ENCODE measurements around the gene MST1R.
"Not testable (repeated sequence)": the region's sequence is repeated elsewhere in the genome, so short reads cannot be mapped to it uniquely, and the experiment has no call there.

MST1R gene

DNA sequence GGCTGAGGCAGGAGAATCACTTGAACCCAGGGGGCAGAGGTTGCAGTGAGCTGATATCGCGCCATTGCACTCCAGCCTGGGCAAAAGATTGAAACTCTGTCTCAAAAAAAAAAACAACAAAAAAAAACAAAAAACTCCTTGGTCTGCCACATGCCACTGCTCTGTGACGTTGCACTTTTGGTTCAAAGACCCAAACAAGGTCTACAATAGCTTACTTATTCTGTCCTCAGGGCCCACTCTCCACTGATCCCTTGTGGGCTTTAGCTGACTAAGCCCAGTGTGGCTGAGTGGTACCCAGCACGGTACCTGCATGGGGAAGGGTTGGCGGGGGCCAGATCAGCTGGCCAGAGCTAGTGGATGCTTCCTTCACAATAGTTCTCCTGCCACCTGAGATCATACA is 24.1 kb upstream of the MST1R start:
- ChIA-PET CTCF (interaction anchor here (0.5 kb wide), 1 partner anchor 122 kb away, joined by 4 read pairs; no protein-coding TSS in a partner anchor), POLR2A (ENCODE audit: low non-redundant PET) (no interaction called here)
- TF ChIP-seq, protein P1, sequence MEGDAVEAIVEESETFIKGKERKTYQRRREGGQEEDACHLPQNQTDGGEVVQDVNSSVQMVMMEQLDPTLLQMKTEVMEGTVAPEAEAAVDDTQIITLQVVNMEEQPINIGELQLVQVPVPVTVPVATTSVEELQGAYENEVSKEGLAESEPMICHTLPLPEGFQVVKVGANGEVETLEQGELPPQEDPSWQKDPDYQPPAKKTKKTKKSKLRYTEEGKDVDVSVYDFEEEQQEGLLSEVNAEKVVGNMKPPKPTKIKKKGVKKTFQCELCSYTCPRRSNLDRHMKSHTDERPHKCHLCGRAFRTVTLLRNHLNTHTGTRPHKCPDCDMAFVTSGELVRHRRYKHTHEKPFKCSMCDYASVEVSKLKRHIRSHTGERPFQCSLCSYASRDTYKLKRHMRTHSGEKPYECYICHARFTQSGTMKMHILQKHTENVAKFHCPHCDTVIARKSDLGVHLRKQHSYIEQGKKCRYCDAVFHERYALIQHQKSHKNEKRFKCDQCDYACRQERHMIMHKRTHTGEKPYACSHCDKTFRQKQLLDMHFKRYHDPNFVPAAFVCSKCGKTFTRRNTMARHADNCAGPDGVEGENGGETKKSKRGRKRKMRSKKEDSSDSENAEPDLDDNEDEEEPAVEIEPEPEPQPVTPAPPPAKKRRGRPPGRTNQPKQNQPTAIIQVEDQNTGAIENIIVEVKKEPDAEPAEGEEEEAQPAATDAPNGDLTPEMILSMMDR (conservative IDR thresholded peaks at IDR 0.05; ENCODE audit: low read depth) = no peak
- no peak for DNase-seq (ENCODE audit: low spot score)
- H3K27ac ChIP-seq = peak overlapping the region; percentile 83

- TF ChIP-seq, protein P1 (conservative IDR thresholded peaks at IDR 0.05; ENCODE audit: low read depth) = no peak
- ChIA-PET CTCF (no interaction called here), POLR2A (ENCODE audit: low non-redundant PET) (no interaction called here)
- no peak for DNase-seq (ENCODE audit: low spot score)
- H3K27ac ChIP-seq = peak overlapping the region; percentile 24
Observed at GRCh38 chr3:49926117-49926728, 22.6 kb upstream of the MST1R start.

GRCh38 chr3:49925485-49925884 is 21.8 kb upstream of the MST1R start:
- CTCF ChIA-PET = no interaction called here
- POLR2A ChIA-PET (ENCODE audit: low non-redundant PET) = no interaction called here
- DNase-seq (ENCODE audit: low spot score) = no peak
- TF ChIP-seq, protein P1 (conservative IDR thresholded peaks at IDR 0.05; ENCODE audit: low read depth) = no peak
- H3K27ac ChIP-seq = peak overlapping the region; percentile 77

- ChIA-PET CTCF (interaction anchor here (0.5 to 1.3 kb wide), 2 partner anchors 18 to 88 kb away, joined by 3 to 4 read pairs; no protein-coding TSS in a partner anchor), POLR2A (ENCODE audit: low non-redundant PET) (no interaction called here)
- TF ChIP-seq, protein P1 (conservative IDR thresholded peaks at IDR 0.05; ENCODE audit: low read depth) = no peak
- peak; percentile 41 for DNase-seq (ENCODE audit: low spot score)
- H3K27ac ChIP-seq = peak overlapping the region; percentile 77
Observed at GRCh38 chr3:49924683-49925082, 21.0 kb upstream of the MST1R start.

DNA sequence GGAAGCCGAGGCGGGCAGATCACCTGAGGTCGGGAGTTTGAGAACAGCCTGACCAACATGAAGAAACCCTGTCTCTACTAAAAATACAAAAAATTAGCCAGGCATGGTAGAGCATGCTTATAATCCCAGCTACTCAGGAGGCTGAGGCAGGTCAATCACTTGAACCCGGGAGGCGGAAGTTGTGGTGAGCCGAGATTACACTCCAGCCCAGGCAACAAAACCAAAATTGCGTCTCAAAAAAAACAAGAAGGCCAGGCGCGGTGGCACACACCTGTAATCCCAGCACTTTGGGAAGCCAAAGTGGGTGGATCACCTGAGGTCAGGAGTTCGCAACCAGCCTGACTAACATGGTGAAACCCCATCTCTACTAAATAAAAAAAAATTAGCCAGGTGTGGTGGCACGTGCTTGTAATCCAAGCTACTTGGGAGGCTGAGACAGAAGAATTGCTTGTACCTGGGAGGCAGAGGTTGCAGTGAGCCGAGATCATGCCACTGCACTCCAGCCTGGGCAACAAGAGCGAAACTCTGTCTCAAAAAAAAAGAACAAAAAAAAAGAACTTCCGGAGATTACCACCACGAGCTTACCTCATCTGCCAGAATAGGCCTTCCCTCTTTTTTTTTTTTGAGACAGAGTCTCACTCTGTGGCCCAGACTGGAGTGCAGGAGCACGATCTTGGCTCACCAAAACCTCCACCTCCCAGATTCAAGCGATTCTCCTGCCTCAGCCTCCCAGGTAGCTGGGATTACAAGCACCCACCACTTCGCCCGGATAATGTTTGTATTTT is 14.3 kb upstream of the MST1R start:
- DNase-seq (ENCODE audit: low spot score); POLR2A ChIA-PET (ENCODE audit: low non-redundant PET); H3K27ac ChIP-seq: not testable (repeated sequence)
- CTCF ChIA-PET = interaction anchor here (0.6 kb wide), 1 partner anchor 277 kb away, joined by 3 read pairs; no protein-coding TSS in a partner anchor

DNA sequence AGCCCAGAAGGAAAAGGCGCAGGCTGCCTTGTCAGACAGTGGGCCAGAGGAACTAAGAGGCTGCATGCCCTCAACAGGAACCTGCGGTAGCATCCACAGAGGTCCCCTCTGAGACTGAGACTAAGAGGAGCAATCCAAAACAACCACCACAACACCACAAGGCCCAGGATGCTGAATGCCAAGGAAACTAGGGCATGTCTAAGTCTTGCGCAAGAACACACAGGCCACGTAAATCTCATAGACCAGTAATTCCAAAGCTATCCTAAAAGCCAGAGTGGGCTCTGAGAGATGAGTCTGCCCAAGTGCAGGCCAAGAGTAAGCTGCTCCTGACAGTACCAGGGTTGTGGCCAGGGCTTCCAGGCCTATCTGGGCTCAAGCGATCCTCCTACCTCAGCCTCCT is 13.0 kb upstream of the MST1R start:
- CTCF ChIA-PET = no interaction called here
- TF ChIP-seq, protein P1 (conservative IDR thresholded peaks at IDR 0.05; ENCODE audit: low read depth) = no peak
- DNase-seq (ENCODE audit: low spot score) = no peak
- POLR2A ChIA-PET (ENCODE audit: low non-redundant PET) = no interaction called here
- H3K27ac ChIP-seq = peak overlapping the region; percentile 38

- ChIA-PET CTCF (interaction anchor here (0.5 kb wide), 1 partner anchor 439 kb away, joined by 3 read pairs; no protein-coding TSS in a partner anchor), POLR2A (ENCODE audit: low non-redundant PET) (no interaction called here)
- no peak overlapping the region for H3K27ac ChIP-seq
- no peak for DNase-seq (ENCODE audit: low spot score)
- TF ChIP-seq, protein P1 (conservative IDR thresholded peaks at IDR 0.05; ENCODE audit: low read depth) = no peak
Observed at GRCh38 chr3:49914906-49915305, 11.2 kb upstream of the MST1R start.
